Lower lobe of right lung (tissue), 2 donors: Measurements from ENCODE around the gene CACNA1A. TPM values are rescaled to one million over a fixed set of nuclear protein-coding genes. Genes with fewer than 3 reads are reported as not detected.

ENCODE experiments used
- ATAC-seq, 2 donors: fragments of 200-7000 bp; cut with Tn5 transposase; one replicate each; pipeline ENCODE4 v1.9.1; 2020 to 2022; ENCODE audit warnings: mild to moderate bottlenecking in 2 of 2, moderate library complexity in 2 of 2
- DNase-seq: peaks from one replicate; pipeline ENCODE4 v3.0.0-alpha.2; 2020
- H3K27ac ChIP-seq: fragments of 200-600 bp; one replicate; pipeline ENCODE4 v1.8.0; 2022
- H3K27me3 ChIP-seq: fragments of 200-600 bp; one replicate; pipeline ENCODE4 v1.8.0; 2022; ENCODE audit warnings: low read depth
- H3K36me3 ChIP-seq: fragments of 200-600 bp; one replicate; pipeline ENCODE4 v1.8.0; 2022; ENCODE audit warnings: mild to moderate bottlenecking
- H3K4me1 ChIP-seq: fragments of 200-600 bp; one replicate; pipeline ENCODE4 v1.8.0; 2022
- H3K4me3 ChIP-seq: fragments of 200-600 bp; one replicate; pipeline ENCODE4 v1.8.0; 2022; ENCODE audit warnings: mild to moderate bottlenecking
- H3K9me3 ChIP-seq: fragments of 200-600 bp; one replicate; pipeline ENCODE4 v1.8.0; 2022
- intact Hi-C: fragments of 100-400 bp; cut with DNase I; formaldehyde crosslinking; loops from one replicate; pipeline ENCODE4 v1.11.0; 2022
- long read RNA-seq: library from polyadenylated mRNA; unstranded; transcript quantifications from one replicate; pipeline ENCODE4 v2.0.0, GENCODE V29; 2021
- total RNA-seq: library from RNA; stranded (reverse); fragmentation: NEBNext Ultra II Directional; extraction: Animal tissue kit (Norgen Biotek cat#: 25700); gene quantifications from one replicate; pipeline ENCODE4 v1.2.1, GENCODE V29; 2021
- TF ChIP-seq, protein P1 (sequence below): fragments of 200-600 bp; IDR thresholded peaks from one replicate; pipeline ENCODE4 v1.8.0; 2022; ENCODE audit warnings: antibody characterized with exemption, mild to moderate bottlenecking
- donor health status: DM: no; HTN: yes; CAD: no; lungs with severe emphysema.

CACNA1A gene
- total RNA-seq = 0.71 TPM
- long read RNA-seq, partial matches to known transcripts = 0 of 4 reads
- long read RNA-seq, other reads (novel, unspliced or antisense) = 3 of 4 reads

DNA sequence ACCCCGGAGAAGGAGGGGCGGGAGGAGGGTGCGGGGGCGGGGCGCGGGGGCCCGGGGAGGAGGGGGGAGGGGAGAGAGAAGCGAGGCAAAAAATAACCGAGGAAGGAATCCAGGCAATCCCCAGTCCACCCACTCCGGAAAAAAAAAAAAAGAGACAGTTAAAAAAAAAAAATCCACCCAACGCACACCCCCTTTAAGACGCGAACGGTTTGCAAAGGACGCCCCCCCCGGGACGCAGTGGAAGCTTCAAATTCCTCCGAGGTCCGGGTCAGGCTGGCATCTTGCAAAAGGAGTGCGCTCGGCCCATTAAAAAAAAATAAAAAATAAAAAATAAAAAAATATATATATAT lies at the start of gene CACNA1A:
CACNA1A (minus strand) TSS at position 9 of the 350 bp plus-strand sequence. CDS start 255 bp downstream, outside the sequence.
- DNase-seq = no peak
- H3K27me3 ChIP-seq = peaks cover 60% of the 10 kb centered on the region
- no peak within 1 kb of the TSS for H3K27ac ChIP-seq
- no peaks in the 10 kb centered on the region for H3K9me3 ChIP-seq
- H3K4me1 ChIP-seq = peaks cover 4% of the 10 kb centered on the region
- no peak for ATAC-seq
- peak within 1 kb of the TSS; percentile 31 for H3K4me3 ChIP-seq
- intact Hi-C loops = no loop called here
- TF ChIP-seq, protein P1, sequence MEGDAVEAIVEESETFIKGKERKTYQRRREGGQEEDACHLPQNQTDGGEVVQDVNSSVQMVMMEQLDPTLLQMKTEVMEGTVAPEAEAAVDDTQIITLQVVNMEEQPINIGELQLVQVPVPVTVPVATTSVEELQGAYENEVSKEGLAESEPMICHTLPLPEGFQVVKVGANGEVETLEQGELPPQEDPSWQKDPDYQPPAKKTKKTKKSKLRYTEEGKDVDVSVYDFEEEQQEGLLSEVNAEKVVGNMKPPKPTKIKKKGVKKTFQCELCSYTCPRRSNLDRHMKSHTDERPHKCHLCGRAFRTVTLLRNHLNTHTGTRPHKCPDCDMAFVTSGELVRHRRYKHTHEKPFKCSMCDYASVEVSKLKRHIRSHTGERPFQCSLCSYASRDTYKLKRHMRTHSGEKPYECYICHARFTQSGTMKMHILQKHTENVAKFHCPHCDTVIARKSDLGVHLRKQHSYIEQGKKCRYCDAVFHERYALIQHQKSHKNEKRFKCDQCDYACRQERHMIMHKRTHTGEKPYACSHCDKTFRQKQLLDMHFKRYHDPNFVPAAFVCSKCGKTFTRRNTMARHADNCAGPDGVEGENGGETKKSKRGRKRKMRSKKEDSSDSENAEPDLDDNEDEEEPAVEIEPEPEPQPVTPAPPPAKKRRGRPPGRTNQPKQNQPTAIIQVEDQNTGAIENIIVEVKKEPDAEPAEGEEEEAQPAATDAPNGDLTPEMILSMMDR = no peak
- no peaks in the 10 kb centered on the region for H3K36me3 ChIP-seq

DNA sequence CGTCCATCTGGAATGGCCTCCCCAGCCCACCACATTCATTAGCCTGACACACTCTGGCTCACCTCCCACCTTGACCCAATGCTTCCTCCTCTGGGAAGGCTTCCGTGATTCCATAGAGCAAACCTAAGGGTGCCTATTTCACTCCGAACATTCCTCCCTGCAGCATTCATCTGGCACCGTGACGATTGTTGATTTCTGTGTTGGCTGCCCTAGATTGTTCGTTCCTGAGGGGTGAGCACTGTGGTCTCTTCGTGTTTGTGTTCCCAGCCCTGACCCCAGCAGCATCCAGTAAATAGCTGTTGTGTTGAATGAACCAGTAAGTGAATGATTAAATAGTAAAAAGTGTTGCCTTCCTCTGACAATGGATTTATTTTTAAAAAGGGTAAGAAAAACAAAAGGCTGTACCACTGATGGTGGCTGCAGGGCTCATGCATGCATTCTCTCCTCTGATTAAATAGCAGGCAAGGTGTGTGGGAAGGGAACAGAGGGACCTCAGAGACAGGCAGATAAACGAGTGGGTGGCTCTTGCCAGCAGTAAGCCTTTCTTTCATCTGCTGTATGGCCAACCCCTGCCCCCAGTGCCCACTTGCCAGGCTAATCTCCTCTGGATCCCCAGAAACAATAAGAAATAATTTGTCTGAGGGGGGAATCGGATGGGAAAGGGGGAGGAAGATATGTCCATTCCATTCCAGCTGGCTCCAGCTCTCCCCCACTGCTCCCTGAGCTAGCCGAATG lies 48.4 kb upstream of the CACNA1A start:
- DNase-seq (no peak), ATAC-seq (no peak)
- TF ChIP-seq, protein P1 = no peak
- intact Hi-C loops = no loop called here
- Histone ChIP-seq H3K9me3 (no peaks in the 10 kb centered on the region), H3K27me3 (peaks cover 7% of the 10 kb centered on the region), H3K4me3 (no peak overlapping the region), H3K27ac (no peak overlapping the region), H3K36me3 (no peaks in the 10 kb centered on the region), H3K4me1 (no peaks in the 10 kb centered on the region)

DNA sequence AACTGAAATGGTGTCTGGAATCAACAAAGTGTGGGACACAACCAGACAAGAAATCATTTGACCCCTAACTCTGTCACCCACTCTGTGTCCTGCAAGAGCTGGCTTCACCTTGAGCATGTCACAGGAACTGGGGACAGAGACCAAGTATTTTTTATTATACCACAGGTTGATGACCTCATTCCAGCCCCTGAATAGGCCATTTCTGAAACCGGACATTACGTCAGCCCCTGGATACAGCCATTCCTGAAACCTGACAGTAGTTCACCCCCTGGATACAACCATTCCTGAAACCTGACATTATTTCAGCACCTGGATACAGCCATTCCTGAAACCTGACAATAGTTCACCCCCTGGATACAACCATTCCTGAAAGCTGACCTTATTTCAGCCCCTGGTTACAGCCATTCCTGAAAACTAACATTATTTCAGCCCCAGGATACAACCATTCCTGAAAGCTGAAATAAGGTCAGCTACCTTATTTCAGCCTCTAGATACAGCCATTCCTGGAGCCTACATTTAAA lies 47.7 kb upstream of the CACNA1A start:
- TF ChIP-seq, protein P1 = no peak
- Histone ChIP-seq H3K27ac (no peak overlapping the region), H3K36me3 (no peaks in the 10 kb centered on the region), H3K27me3 (peaks cover 7% of the 10 kb centered on the region), H3K9me3 (no peaks in the 10 kb centered on the region), H3K4me3 (no peak overlapping the region), H3K4me1 (no peaks in the 10 kb centered on the region)
- intact Hi-C loops = no loop called here
- ATAC-seq (no peak), DNase-seq (no peak)

DNA sequence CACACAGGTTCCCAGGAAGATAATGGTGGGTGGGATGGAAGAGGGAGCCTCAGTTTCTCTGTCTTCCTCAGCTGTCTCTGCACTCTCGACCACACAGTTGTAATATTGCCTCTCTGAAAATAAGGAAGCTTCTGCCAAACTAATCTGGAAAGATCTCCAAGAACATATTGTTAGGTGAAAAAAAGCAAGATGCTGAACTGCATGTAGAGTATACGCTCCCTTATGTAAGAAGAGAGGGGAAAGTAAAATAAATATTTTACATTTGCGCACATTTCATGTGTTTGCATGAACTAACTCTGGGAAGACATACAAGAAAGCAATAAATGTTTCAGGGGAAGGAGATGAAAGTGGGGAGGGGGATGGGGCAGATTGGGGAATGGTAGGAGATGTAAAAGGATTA lies 41.9 kb upstream of the CACNA1A start:
- intact Hi-C loops = no loop called here
- Histone ChIP-seq H3K27me3 (peaks cover 10% of the 10 kb centered on the region), H3K4me3 (no peak overlapping the region), H3K4me1 (no peaks in the 10 kb centered on the region), H3K36me3 (no peaks in the 10 kb centered on the region), H3K27ac (no peak overlapping the region), H3K9me3 (no peaks in the 10 kb centered on the region)
- ATAC-seq = no peak
- TF ChIP-seq, protein P1 = no peak
- no peak for DNase-seq

DNA sequence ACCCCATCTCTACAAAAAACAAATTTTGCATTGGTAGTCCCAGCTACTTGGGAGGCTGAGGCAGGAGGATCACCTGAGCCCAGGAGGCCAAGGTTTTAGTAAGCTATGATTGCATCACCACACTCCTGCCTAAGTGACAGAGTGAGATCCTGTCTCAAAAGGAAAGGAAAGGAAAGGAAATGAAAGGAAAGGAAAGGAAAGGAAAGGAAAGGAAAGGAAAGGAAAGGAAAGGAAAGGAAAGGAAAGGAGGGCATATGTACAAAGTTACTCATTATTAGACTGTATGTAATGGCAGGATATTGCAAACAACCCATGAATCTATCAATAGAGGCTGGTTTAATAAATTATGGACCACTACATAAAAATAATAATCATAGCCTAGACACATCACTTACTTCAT lies 40.8 kb upstream of the CACNA1A start:
- intact Hi-C loops = no loop called here
- Histone ChIP-seq H3K27me3 (peaks cover 10% of the 10 kb centered on the region), H3K27ac (no peak overlapping the region), H3K4me3 (no peak overlapping the region), H3K9me3 (no peaks in the 10 kb centered on the region), H3K4me1 (no peaks in the 10 kb centered on the region), H3K36me3 (no peaks in the 10 kb centered on the region)
- no peak for DNase-seq
- TF ChIP-seq, protein P1 = no peak
- ATAC-seq = no peak
